GM19025 (cell line): ENCODE data around the gene WNT3A.

Source experiments
- ATAC-seq: cut with Tn5 transposase; IDR thresholded peaks from one replicate; pipeline ENCODE4 v1.9.1; 2021; ENCODE audit warnings: mild to moderate bottlenecking, low read depth, moderate library complexity; ENCODE audit not compliant: unreplicated experiment

The WNT3A gene

DNA sequence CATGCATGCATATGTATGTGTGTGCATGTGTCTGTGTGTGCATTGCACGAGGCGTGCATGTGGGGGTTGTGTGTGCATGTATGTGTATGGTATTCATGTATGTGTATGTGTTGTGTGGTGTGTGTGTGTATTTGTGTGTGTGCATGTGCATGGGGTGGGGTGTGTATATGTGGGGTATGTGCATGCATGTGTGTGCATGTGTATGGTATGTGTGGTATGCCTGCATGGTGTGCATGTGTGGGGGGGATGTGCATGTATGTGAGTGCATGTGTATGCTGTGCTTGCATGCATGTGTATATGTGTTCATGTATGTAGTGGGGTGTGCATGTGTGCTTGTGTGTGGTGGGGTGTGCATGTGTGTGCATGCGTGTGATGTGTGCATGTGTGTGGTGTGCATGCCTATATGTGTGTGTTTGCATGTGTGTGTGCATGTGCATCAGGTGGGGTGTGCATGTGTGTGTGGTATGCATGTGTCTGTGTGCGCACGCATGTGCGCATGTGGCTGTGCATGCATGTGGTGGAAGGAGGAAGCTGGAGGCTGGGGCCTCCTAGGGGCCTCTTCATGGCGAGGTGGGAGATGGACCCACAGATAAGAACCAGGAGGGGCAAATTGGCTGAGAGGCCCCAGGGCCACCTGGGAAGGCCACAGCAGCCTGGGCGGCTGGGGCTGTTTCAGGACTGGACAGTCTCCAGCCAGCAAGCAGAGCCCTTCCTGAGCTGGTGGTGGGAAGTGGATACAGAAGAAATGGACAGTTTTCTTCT is 39.8 kb downstream of the WNT3A start:
- no peak for ATAC-seq

DNA sequence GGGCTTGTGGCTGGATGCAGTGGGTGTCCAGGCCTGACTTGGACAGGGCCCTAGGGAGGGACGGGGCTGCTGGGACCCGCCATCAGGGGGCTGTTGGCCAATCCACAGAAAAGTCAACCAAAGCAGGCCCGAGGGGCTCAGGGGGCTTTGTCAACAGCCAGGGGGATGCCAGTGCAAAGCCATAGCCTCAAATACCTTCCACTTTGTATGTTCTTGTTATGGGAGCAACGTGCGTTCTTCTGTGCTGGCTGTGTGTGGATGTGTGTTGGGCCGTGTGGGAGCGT is 40.3 kb downstream of the WNT3A start:
- ATAC-seq = no peak

DNA sequence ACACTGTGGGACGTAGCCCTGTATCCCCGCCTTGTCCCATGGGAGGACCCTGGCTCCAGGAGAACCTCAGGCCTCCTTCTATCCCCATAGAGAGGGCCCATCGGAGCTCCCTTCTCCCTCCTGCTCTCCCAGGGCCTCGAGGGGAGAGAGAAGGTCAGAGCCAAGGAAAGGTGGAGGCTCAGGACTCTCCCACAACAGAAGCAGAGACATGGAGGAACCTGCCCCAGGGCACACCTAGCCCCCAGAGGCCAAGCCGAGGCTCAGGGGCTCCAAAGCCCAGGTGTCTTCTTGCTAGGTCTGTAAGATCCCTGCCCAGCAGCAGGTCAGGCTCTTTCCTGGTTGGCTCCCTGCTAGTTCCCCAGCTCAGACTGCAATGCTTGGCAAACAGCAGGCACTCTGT is 41.3 kb downstream of the WNT3A start:
- ATAC-seq = no peak

DNA sequence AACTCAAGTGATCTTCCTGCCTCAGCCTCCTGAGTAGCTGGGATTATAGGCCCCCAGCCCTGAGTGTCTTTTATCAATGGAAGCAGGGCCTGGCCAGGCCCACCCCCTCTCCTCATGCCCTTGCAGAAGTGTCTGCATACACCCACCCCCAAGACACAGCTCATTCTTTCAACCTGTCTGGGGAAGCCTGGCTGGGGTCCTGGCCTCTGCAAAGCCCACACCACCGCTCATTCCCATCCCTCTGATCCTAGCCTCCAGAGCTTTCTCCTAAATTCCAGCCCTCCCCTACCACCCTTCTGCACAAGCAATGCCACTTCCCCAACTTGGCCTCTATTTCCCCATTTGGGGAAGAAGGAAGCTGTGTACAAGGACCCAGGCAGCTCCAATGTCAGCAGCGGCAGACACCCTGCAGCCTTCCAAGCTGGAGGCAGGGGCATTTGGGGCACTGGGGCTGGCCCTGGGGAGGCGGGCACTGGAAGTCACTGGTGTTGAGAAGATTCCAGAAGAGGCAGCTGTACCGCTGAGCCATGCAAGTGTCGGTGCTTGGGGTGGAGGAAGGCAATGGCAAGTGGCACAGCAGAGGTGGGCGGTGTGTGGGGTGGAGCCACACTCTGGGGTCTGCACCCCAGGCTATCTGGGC is 42.0 kb downstream of the WNT3A start:
- no peak for ATAC-seq

DNA sequence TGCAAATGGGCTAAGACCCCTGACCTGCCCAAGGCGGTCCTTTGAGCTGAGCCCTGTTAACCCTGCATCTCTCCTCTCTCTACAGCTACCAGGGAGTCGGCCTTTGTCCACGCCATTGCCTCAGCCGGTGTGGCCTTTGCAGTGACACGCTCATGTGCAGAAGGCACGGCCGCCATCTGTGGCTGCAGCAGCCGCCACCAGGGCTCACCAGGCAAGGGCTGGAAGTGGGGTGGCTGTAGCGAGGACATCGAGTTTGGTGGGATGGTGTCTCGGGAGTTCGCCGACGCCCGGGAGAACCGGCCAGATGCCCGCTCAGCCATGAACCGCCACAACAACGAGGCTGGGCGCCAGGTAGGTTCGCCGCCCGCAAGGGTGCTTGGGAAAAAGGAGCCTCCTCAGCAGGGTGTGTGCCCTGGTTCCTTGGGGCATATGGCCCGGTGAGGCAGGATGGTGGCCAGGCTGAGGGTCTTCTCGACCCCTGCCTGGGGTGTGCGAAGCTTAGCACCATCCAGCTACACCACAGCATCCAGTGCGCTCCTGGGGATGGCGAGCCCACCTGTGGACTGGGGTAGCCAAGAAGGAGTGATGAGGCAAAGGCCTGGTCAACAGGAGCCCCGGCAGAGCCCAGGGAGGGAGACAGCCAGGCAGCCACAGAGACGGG is 43.9 kb downstream of the WNT3A start:
- ATAC-seq = no peak

DNA sequence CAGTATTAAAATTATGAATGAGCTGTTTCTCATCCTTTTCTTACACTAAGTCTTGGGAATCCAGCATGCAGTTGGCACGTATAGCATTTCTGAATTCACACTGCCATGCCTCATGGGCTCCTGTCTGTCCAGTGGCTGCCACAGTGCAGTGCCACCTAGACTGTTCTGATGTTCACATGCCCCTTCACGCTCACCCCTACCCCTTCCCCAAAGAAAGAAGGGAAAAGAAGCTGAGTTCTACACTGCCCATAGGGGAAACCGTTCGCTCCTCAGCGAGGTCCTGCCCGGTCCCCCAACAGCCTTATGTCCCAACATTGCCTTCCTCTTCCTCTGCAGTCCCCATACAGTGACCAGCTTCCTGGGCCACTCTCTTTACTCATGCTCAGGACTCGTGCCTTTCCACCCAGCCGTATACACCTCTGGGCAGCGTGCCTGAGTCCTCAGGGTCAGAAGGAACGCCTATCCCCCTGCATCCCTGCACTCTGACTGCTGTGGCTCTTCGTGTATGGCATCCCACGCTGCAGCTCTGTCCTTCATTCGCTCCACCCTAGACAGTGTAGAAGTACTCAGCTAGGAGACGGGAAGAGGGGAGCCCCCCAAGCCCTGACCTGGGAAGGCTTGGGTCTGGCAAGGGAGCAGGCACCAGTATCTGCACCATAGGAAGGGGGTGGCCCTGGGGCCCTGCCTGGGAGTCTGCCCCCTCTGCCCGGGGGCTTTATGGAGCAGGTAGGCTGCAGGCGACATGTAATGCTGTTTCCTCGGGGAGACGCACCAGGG is 51.6 kb downstream of the WNT3A start:
- ATAC-seq = no peak

DNA sequence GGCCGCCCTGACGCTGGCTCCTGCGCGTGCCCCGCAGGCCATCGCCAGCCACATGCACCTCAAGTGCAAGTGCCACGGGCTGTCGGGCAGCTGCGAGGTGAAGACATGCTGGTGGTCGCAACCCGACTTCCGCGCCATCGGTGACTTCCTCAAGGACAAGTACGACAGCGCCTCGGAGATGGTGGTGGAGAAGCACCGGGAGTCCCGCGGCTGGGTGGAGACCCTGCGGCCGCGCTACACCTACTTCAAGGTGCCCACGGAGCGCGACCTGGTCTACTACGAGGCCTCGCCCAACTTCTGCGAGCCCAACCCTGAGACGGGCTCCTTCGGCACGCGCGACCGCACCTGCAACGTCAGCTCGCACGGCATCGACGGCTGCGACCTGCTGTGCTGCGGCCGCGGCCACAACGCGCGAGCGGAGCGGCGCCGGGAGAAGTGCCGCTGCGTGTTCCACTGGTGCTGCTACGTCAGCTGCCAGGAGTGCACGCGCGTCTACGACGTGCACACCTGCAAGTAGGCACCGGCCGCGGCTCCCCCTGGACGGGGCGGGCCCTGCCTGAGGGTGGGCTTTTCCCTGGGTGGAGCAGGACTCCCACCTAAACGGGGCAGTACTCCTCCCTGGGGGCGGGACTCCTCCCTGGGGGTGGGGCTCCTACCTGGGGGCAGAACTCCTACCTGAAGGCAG is 52.3 kb downstream of the WNT3A start:
- ATAC-seq = no peak

DNA sequence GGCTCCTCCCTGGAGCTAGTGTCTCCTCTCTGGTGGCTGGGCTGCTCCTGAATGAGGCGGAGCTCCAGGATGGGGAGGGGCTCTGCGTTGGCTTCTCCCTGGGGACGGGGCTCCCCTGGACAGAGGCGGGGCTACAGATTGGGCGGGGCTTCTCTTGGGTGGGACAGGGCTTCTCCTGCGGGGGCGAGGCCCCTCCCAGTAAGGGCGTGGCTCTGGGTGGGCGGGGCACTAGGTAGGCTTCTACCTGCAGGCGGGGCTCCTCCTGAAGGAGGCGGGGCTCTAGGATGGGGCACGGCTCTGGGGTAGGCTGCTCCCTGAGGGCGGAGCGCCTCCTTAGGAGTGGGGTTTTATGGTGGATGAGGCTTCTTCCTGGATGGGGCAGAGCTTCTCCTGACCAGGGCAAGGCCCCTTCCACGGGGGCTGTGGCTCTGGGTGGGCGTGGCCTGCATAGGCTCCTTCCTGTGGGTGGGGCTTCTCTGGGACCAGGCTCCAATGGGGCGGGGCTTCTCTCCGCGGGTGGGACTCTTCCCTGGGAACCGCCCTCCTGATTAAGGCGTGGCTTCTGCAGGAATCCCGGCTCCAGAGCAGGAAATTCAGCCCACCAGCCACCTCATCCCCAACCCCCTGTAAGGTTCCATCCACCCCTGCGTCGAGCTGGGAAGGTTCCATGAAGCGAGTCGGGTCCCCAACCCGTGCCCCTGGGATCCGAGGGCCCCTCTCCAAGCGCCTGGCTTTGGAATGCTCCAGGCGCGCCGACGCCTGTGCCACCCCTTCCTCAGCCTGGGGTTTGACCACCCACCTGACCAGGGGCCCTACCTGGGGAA is 53.0 kb downstream of the WNT3A start:
- ATAC-seq = no peak

DNA sequence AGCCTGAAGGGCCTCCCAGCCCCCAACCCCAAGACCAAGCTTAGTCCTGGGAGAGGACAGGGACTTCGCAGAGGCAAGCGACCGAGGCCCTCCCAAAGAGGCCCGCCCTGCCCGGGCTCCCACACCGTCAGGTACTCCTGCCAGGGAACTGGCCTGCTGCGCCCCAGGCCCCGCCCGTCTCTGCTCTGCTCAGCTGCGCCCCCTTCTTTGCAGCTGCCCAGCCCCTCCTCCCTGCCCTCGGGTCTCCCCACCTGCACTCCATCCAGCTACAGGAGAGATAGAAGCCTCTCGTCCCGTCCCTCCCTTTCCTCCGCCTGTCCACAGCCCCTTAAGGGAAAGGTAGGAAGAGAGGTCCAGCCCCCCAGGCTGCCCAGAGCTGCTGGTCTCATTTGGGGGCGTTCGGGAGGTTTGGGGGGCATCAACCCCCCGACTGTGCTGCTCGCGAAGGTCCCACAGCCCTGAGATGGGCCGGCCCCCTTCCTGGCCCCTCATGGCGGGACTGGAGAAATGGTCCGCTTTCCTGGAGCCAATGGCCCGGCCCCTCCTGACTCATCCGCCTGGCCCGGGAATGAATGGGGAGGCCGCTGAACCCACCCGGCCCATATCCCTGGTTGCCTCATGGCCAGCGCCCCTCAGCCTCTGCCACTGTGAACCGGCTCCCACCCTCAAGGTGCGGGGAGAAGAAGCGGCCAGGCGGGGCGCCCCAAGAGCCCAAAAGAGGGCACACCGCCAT is 53.8 kb downstream of the WNT3A start:
- no peak for ATAC-seq

DNA sequence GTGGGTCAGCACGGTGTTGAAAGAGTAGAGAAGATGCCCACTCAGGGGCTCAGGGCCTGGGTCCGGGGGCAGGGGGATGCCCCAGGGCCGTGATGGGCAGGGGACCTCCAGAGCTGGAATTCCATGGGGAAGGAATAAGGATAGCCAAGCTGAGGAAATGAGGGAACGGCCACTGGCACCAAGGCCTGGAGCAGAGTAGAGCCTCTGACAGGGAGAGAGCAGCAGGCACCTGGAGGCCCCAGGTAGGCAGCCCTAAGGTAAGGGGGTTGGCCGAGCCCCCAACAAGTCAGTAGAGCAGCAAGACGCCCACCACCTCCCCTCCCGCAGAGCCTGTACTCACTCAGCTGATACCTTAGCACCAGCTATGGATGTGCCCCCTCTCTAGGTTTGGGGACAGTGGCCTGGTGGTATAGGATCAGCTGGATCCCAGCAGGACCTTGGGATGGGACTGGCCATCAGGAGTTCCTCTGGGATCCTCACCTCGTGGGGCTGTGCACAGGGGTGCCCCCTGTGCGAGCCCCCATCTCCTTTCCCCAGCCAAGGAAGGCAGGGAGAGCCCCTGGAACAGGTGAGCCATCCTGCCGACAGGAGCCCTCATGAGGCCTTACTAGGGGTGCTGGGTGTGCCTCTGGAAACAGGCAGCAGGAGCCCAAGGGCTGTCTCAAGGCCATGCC is 54.8 kb downstream of the WNT3A start:
- ATAC-seq = no peak

DNA sequence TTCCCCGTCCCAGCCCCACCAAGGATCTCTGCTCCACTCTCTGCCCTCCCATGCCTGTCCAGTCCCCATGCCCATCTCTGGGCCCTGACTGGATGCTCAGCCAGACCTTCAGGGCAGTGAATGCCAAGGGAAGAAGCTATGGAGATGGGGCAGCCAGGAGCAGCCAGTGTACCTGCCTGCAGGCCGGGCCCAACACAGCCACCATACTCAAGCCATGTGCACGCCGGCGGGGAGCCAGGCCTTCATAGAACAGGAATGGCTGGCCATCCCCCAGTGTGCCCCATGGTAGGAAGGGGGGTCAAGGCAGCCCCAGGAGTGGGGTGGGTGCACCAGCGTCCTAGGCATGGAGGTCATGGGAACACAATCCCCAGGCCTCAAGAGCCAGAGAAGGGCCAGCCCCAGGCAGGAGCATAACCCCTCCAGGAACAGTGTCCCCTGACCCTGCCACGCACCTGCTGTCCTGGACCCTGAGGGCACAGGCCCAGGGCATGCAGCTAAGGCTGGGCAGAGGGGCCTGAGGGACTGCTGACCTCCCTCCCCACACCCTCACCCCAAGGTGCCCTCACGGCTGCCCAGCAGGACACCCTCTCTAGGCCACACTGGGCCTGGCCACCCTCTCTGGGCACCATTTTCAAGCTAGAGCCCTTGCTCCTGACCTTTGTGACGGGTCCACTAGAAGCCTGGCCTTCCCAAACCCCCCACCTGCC is 55.4 kb downstream of the WNT3A start:
- ATAC-seq = no peak

DNA sequence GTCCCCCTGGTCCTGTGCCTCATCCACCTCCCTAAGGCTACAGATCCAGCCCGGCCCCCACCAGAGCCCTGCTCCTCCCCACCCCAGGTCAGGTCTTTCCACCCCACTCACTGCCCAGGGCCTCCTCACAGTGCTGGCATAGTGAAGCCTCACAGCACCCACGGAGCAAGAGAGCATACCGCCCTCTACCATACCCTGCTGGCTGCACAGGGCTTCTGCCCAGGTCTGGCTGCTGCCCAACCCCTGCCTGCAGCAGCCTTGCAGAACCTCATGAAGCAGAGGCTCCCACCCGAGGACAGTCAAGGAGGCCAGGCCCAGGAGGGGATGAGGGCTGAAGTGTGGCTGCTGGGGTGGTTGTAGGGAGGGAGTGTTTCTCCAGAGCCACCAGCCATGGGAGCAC is 56.0 kb downstream of the WNT3A start:
- no peak for ATAC-seq

DNA sequence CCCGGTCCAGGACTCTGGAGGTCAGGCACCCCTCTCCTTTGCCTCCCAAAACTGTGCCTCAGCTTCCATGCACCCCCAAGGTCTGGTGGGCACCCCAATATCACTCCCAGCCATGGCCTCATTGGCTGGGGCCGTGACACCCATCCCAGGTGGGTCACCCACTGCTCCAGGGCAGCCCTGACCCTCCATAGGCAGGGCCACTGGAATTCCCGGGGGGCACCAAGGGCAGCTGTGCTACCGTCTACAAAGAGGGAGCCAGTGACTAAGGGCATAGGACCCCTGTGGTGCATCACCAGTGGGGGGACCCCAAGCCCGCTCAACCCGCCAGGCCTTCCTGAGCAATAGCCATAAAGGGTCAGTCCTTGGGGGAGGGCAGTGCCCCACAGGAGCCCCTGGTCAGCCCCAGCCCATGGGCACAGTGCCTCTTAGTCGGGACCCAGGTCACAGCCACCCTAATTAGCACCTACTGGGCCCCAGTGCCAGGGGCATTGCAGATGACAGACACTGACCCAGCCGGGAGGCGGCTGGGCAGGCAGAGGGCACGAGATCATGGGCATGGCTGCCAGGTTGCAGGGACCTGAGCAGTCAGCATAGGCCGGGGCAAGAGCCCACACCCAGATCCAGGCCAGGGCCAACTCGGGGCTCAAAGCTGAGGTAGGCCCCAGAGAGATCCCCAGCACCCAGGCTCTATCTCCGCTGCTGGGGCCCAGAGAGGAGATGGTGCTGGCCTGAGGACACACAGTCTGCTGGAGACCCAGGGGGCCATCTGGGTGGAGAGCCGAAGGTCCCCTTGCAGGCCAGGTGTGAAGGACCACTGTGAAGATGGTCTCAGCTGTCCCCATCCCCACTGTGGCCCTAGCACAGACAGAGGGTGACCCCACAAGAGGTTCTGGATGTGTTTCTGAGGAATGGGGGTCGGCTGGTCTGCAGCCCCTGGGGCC is 56.7 kb downstream of the WNT3A start:
- no peak for ATAC-seq

DNA sequence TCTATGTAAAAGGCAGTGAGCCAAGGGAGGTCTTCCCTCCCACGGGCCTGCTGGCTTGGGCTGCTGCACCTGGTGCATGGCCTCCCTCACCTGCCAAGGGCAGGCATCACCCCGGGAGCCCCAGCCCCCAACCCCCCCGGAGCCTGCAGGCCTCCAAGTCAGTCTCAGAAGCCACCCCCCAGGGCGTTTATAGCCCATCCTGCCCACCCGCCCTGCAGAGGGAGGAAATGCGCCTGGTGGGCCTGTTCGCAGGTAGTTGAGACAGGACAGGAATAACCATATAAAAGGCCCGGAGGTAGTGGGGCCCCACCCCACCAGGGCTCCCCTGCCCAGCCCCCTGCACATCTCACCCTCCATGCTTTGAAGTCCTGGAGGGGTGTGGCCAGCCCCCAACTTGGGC is 57.5 kb downstream of the WNT3A start:
- ATAC-seq = no peak

DNA sequence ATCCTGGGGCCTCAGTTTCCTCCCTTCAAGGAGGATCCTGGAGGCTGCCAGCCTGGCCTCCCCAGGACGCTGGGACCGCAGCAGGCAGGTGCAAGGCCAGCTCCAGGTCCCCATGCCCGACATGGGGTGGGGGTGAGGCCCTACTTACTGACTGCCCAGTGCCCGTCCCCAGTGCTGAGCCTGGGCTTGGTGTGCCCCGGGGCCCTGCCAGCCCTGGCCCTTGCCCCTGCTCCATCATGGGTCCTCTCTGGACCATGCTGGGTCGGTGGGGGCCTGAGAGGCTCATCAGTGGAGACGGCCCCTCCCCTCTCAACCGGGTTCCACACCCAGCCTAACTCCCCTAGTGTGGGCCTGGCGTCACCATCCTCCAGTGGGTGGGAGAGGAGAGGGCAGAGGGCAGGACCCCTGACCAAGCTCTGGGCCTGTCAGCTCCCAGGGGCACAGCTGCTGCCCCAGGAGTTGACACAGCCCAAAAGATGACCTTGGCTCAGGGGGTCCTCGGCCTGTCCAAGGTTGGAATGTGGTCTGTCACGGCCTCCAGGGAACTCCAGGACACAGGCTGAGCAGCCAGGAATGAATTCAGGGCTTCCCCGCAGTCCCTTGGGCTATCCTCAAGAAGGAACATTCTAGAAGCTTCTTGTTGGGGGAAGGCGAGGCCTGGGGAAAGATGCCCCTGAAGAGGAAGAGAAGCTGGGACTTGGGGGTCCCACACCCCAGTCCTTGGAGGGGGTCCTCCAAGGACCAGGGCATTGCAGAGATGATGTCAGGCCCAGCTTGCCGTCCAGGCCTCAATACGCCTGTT is 58.1 kb downstream of the WNT3A start:
- no peak for ATAC-seq
